Right cardiac atrium (tissue), 5 donors: ENCODE data around the gene HIVEP2. TPM values are rescaled to one million over a fixed set of nuclear protein-coding genes. Genes with fewer than 3 reads are reported as not detected.

Experiments
- ATAC-seq, 2 donors: fragments of 200-7000 bp; cut with Tn5 transposase; one replicate each; pipeline versions ENCODE4 v1.8.0 to v1.9.1; 2020; ENCODE audit warnings: moderate library complexity in 2 of 2, mild to moderate bottlenecking in 1 of 2
- DNase-seq, 3 donors: peaks; one replicate each; pipeline ENCODE4 v3.0.0-alpha.2; 2020
- H3K27ac ChIP-seq: one replicate; pipeline ENCODE4 v1.5.1; 2013; ENCODE audit warnings: mild to moderate bottlenecking, low read length, control low read depth, moderate library complexity
- H3K27me3 ChIP-seq: one replicate; pipeline ENCODE4 v1.6.1; 2013; ENCODE audit not compliant: control insufficient read depth, insufficient read depth
- H3K4me1 ChIP-seq: one replicate; pipeline ENCODE4 v1.6.1; 2013; ENCODE audit warnings: low read length; ENCODE audit not compliant: control insufficient read depth, insufficient read depth
- H3K4me3 ChIP-seq: one replicate; pipeline ENCODE4 v1.5.1; 2013; ENCODE audit warnings: low read length, control low read depth
- H3K9me3 ChIP-seq: one replicate; pipeline ENCODE4 v1.6.1; 2013; ENCODE audit warnings: low read length; ENCODE audit not compliant: control insufficient read depth
- WGBS: extraction: QIAGEN DNeasy Blood & Tissue Kit; methylation state at CpG from one replicate; pipeline ENCODE4 v1.1.7; 2013; 5-methylcytosine and 5-hydroxymethylcytosine counted together
- intact Hi-C, 4 donors: fragments of 100-400 bp; cut with DNase I; formaldehyde crosslinking; loops; one replicate each; pipeline versions ENCODE4 v1.11.0 to v1.14.0; 2022 to 2023
- polyA plus RNA-seq: library from polyadenylated mRNA; stranded (reverse); fragments of 200-250 nt; gene quantifications from one replicate; pipeline ENCODE4 v1.2.3, GENCODE V29; 2013
- total RNA-seq, 4 donors: library from RNA; stranded (reverse); fragmentation: NEBNext Ultra II Directional; extraction: Animal tissue kit (Norgen Biotek cat#: 25700); gene quantifications; one replicate each; pipeline ENCODE4 v1.2.1, GENCODE V29; 2021
- donor health status: healthy with polysubstance abuse.
- donor health status: DM: no; HTN: yes; CAD: no.
- donor health status: DM: no; HTN: no; CAD: no.
- donor health status: DM: no; HTN: yes; CAD: no; lungs with severe emphysema.
- donor health status: DM: yes; HTN: yes; CAD: no.

Gene HIVEP2
- total and polyA plus RNA-seq, 5 donors: 4.5 to 29.0 (median 15.6) TPM

- DNase-seq (peak; percentile 55 to 86 (median 78)), ATAC-seq (peak; percentile 6 to 12)
- H3K27ac ChIP-seq: peak overlapping the region; percentile 99
- H3K9me3 ChIP-seq: no peaks in the 10 kb centered on the region
- H3K27me3 ChIP-seq: no peaks in the 10 kb centered on the region
- H3K4me1 ChIP-seq: no peaks in the 10 kb centered on the region
- H3K4me3 ChIP-seq: peak overlapping the region; percentile 88
- WGBS: under 1% methylated on average over 75 of the region's 75 CpGs
- intact Hi-C loops: loop anchor here (2.0 to 10.0 kb wide), 7 partner anchors 19 to 251 kb away; no protein-coding TSS in a partner anchor
These were observed 637 bp upstream of the HIVEP2 start for GRCh38 chr6:142945446-142946180.

GRCh38 chr6:142944124-142945048 lies 590 bp downstream of the HIVEP2 start:
- H3K9me3 ChIP-seq: no peaks in the 10 kb centered on the region
- H3K4me1 ChIP-seq: no peaks in the 10 kb centered on the region
- ATAC-seq (peak; percentile 61 to 63), DNase-seq (peak; percentile 93 to 95 (median 95))
- H3K27ac ChIP-seq: peak overlapping the region; percentile 99
- no peaks in the 10 kb centered on the region for H3K27me3 ChIP-seq
- intact Hi-C loops: loop anchor here (2.0 to 10.0 kb wide), 7 partner anchors 18 to 250 kb away; no protein-coding TSS in a partner anchor
- WGBS: under 1% methylated on average over 54 of the region's 54 CpGs
- H3K4me3 ChIP-seq: peak overlapping the region; percentile 88

GRCh38 chr6:142943711-142944123 lies 1.3 kb downstream of the HIVEP2 start:
- peak overlapping the region; percentile 99 for H3K27ac ChIP-seq
- peak overlapping the region; percentile 88 for H3K4me3 ChIP-seq
- DNase-seq (peak in 1 of 3 donors; percentile 50), ATAC-seq (no peak)
- no peaks in the 10 kb centered on the region for H3K27me3 ChIP-seq
- H3K4me1 ChIP-seq: no peaks in the 10 kb centered on the region
- intact Hi-C loops: loop anchor here (2.0 to 10.0 kb wide), 7 partner anchors 17 to 249 kb away; no protein-coding TSS in a partner anchor
- no peaks in the 10 kb centered on the region for H3K9me3 ChIP-seq
- 21% methylated on average over 8 of the region's 8 CpGs for WGBS

GRCh38 chr6:142942805-142943227 lies 2.2 kb downstream of the HIVEP2 start:
- DNase-seq: no peak
- intact Hi-C loops: loop anchor here (10.0 kb wide), 6 partner anchors 48 to 248 kb away; no protein-coding TSS in a partner anchor
- WGBS: 54% methylated on average over 3 of the region's 3 CpGs
- Histone ChIP-seq H3K27me3 (no peaks in the 10 kb centered on the region), H3K27ac (no peak overlapping the region), H3K4me3 (no peak overlapping the region), H3K9me3 (no peaks in the 10 kb centered on the region), H3K4me1 (no peaks in the 10 kb centered on the region)
- ATAC-seq: no peak

GRCh38 chr6:142942238-142942637 lies 2.7 kb downstream of the HIVEP2 start:
- ATAC-seq (no peak), DNase-seq (no peak)
- no peak overlapping the region for H3K4me3 ChIP-seq
- intact Hi-C loops: loop anchor here (10.0 kb wide), 6 partner anchors 47 to 247 kb away; no protein-coding TSS in a partner anchor
- no peaks in the 10 kb centered on the region for H3K4me1 ChIP-seq
- no peaks in the 10 kb centered on the region for H3K9me3 ChIP-seq
- H3K27me3 ChIP-seq: no peaks in the 10 kb centered on the region
- WGBS: 54% methylated on average over 1 of the region's 1 CpG
- H3K27ac ChIP-seq: no peak overlapping the region

- no peak for DNase-seq
- no peaks in the 10 kb centered on the region for H3K9me3 ChIP-seq
- intact Hi-C loops: loop anchor here (10.0 kb wide), 6 partner anchors 46 to 246 kb away; no protein-coding TSS in a partner anchor
- no peaks in the 10 kb centered on the region for H3K4me1 ChIP-seq
- H3K4me3 ChIP-seq: no peak overlapping the region
- H3K27me3 ChIP-seq: no peaks in the 10 kb centered on the region
- H3K27ac ChIP-seq: no peak overlapping the region
- ATAC-seq: no peak
- 87% methylated on average over 7 of the region's 7 CpGs for WGBS
These were observed 4.0 kb downstream of the HIVEP2 start for GRCh38 chr6:142941018-142941417.

- 77% methylated on average over 3 of the region's 3 CpGs for WGBS
- no peak for DNase-seq
- no peaks in the 10 kb centered on the region for H3K4me1 ChIP-seq
These were observed 4.5 kb downstream of the HIVEP2 start for GRCh38 chr6:142940487-142940886.

GRCh38 chr6:142938510-142938909 lies 6.5 kb downstream of the HIVEP2 start:
- Histone ChIP-seq H3K27ac (no peak overlapping the region), H3K9me3 (no peaks in the 10 kb centered on the region), H3K4me3 (no peak overlapping the region), H3K27me3 (no peaks in the 10 kb centered on the region), H3K4me1 (no peaks in the 10 kb centered on the region)
- DNase-seq: no peak
- WGBS: 81% methylated on average over 5 of the region's 5 CpGs
- intact Hi-C loops: no loop called here
- no peak for ATAC-seq

More at GRCh38 chr6:142940487-142940886, 4.5 kb downstream of the HIVEP2 start:
- H3K27me3 ChIP-seq: no peaks in the 10 kb centered on the region
- no peaks in the 10 kb centered on the region for H3K9me3 ChIP-seq
- intact Hi-C loops: loop anchor here (10.0 kb wide), 6 partner anchors 46 to 246 kb away; no protein-coding TSS in a partner anchor
- H3K27ac ChIP-seq: no peak overlapping the region
- H3K4me3 ChIP-seq: no peak overlapping the region
- ATAC-seq: no peak

GRCh38 chr6:142937986-142938385 lies 7.0 kb downstream of the HIVEP2 start:
- no peak overlapping the region for H3K27ac ChIP-seq
- H3K9me3 ChIP-seq: no peaks in the 10 kb centered on the region
- no peak overlapping the region for H3K4me3 ChIP-seq
- no peaks in the 10 kb centered on the region for H3K4me1 ChIP-seq
- 85% methylated on average over 5 of the region's 5 CpGs for WGBS
- intact Hi-C loops: no loop called here
- ATAC-seq: no peak
- no peak for DNase-seq
- H3K27me3 ChIP-seq: no peaks in the 10 kb centered on the region

GRCh38 chr6:142935553-142936517 lies 9.1 kb downstream of the HIVEP2 start:
- Histone ChIP-seq H3K27me3 (no peaks in the 10 kb centered on the region), H3K4me3 (no peak overlapping the region), H3K9me3 (no peaks in the 10 kb centered on the region), H3K4me1 (no peaks in the 10 kb centered on the region), H3K27ac (no peak overlapping the region)
- intact Hi-C loops: no loop called here
- 97% methylated on average over 21 of the region's 21 CpGs for WGBS
- ATAC-seq (no peak), DNase-seq (peak in 1 of 3 donors; percentile 26)
